Measurements from ENCODE around the gene OR6A2.
"Not testable (repeated sequence)": the region's sequence is repeated elsewhere in the genome, so short reads cannot be mapped to it uniquely, and the experiment has no call there.

OR6A2 gene

GRCh38 chr11:6799402-6799801 is at the start of gene OR6A2:
OR6A2 (minus strand) TSS chr11:6799689; CDS start chr11:6795708, 3,981 bp downstream.
- no peak for DNase-seq (ENCODE audit: low spot score)

DNA sequence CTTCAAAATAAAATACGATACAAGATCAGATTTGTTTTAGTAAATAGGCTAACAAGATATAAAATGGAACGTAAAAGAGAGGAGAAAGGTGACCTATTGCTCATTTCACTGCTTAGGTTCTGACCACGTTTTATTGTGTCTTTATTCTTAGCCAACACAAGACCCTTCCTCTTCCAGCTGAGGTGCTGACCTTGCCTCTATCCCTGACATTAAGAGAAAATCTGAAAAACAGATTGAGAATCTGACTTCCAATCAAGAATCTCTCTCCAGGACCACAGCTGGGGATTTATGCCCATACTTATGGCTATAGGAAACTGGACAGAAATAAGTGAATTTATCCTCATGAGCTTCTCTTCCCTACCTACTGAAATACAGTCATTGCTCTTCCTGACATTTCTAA is 45.9 kb upstream of the OR6A2 start, which contains the start of gene OR10A5:
TSS of gene OR10A5 (plus strand) at position 301 of the 400 bp plus-strand sequence. CDS start at position 301, 0 bp downstream.
- no peak for DNase-seq (ENCODE audit: low spot score)

GRCh38 chr11:6844356-6844755 is 44.9 kb upstream of the OR6A2 start:
- no peak for DNase-seq (ENCODE audit: low spot score)

- no peak for DNase-seq (ENCODE audit: low spot score)
Measured at GRCh38 chr11:6843670-6844069, 44.2 kb upstream of the OR6A2 start.

DNA sequence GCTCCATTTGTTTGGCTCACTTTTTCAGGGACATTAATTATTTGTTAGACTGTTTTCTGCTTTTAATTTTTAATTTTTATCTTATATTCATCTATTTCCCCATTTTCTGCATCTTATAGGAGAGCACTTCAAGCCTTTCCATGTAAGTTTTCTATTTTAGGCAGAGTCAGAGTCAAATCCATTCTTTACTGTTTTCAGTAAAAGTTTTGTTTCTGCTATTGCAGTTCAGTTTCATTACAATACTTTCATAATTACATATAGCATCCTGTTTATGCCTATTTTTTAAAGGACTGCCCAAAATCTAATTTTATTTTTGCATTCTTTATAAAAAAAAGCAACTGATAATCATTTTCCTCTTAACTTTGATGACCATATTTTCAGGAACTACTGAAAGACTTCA is 42.2 kb upstream of the OR6A2 start:
- no peak for DNase-seq (ENCODE audit: low spot score)

DNA sequence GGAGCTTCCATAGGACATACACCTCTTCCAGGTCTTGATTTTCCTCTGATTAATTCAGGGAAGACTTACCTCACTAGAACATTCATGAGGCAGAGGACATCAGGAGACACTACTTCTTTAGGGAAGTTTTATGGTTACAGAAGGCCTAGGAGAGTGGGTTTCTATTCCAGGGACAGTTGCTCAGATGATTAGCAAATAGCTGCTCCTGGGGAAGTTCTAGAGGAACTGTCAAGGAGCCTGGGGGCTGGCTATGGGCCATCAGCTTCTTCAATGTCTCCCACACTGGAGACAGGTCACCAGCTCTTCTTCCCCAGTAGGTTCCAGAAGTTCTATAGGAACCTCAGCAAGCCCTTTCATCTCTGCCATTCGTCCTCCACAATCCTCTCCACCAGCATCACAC is 34.5 kb upstream of the OR6A2 start:
- DNase-seq (ENCODE audit: low spot score) = no peak

- no peak for DNase-seq (ENCODE audit: low spot score)
Measured at GRCh38 chr11:6833356-6833755, 33.9 kb upstream of the OR6A2 start.

GRCh38 chr11:6828103-6828502 is 28.6 kb upstream of the OR6A2 start:
- no peak for DNase-seq (ENCODE audit: low spot score)

DNA sequence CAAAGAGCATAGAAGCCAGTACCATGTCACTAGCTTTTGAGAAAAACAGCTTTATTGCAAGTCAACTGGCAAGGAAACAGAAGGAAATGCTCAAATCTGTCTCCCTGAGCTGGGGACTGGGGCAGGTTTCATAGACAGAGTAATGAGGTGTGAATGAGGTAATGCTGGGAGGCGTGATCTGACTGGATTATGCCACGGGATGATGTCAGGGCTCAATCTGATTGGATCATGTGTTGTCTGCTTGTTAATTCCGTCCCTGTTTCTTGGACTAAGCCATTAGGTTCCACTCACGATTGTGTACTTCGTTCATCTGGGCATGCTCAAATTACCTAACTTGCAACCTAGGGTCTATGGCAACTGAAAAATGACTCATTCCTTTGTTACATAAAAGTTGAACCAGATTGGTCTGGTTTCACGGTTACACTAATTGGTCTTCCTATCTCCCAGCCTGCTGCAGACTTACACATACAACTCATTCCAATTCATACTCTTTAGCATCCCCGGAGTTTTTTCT is 25.8 kb upstream of the OR6A2 start:
- DNase-seq (ENCODE audit: low spot score) = no peak

- no peak for DNase-seq (ENCODE audit: low spot score)
Measured at GRCh38 chr11:6824136-6824823, 24.8 kb upstream of the OR6A2 start.

DNA sequence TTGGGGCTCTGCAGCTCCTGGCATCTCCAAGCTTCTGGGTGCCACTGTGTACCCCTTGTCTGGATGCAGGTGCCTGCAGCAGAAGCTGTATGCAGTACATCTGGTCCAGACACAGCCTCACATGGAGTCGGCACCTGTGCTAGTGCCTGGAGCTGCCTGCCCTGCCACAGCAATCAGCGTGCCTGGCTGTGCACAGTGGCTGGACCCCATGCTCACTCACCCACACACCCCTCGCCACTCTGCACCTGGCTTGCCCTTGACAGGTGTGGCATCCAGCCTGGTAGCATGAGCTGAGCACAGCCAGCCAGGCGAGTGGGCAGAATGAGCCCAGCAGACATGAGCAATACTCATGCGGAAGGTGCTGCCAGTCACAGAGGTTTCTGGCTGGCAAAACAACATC is 19.5 kb upstream of the OR6A2 start:
- DNase-seq (ENCODE audit: low spot score) = no peak

DNA sequence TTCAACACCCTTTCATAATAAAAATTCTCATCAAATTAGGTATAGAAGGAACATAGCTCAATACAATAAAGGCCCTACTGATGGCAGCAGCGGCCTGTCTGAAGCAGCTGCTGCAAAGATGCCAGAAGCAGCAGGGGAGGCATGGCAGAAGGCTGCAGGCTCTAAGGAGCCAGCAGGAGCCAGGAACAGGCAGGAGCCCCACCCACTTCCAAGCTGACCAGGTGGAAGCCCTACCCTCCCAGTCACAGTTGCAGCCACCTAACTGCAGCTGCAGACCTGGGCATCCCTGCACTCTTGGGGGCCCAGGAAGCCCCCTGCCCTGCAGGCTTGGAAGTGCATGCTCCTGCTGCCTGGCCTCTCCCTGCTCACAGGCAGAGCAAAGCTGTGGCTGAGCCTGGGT is 18.2 kb upstream of the OR6A2 start:
- DNase-seq (ENCODE audit: low spot score) = no peak

DNA sequence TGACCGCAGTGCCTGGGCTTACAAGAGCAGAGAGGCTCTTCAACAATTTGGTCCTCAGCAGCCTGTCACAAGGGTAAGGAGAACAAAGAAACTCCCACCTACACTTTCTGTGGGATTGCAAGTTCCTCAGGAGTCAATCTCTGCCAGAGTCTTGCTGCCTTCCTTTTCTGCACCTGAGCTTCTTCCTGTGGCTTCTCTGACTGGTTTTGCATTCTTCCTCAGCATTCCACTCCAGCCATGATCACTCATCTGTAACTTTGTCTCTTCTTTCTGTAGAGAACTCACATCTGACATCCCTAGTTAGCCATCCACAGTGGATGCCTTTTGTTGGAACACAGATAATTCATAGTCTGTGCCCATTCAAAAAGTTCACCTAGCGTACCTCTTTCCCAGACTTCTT is 14.2 kb upstream of the OR6A2 start:
- no peak for DNase-seq (ENCODE audit: low spot score)

GRCh38 chr11:6812390-6813005 is 13.0 kb upstream of the OR6A2 start:
- peak; percentile 42 for DNase-seq (ENCODE audit: low spot score)

DNA sequence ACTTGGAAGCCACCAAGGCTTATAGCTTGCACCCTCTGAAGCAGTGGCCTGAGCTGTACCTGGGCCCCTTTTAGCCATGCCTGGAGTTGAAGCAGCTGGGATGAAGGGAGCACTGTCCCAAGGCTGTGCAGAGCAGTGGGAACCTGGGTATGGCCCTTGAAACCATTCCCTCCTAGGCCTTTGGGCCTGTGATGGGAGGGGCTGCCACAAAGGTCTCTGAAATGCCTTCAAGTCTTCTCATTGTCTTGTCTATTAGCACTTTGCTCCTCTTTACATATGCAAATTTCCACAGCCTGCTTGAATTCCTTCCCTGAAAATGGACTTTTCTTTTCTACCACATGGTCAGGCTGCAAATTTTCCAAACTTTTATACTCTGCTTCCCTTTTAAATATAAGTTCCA is 1.6 kb upstream of the OR6A2 start:
- not testable (repeated sequence) for DNase-seq (ENCODE audit: low spot score)

GRCh38 chr11:6794639-6795038 is 4.8 kb downstream of the OR6A2 start:
- DNase-seq (ENCODE audit: low spot score) = no peak

GRCh38 chr11:6790546-6790945 is 8.9 kb downstream of the OR6A2 start:
- no peak for DNase-seq (ENCODE audit: low spot score)

- no peak for DNase-seq (ENCODE audit: low spot score)
Measured at GRCh38 chr11:6782720-6783119, 16.8 kb downstream of the OR6A2 start, which contains the start of gene OR2AG1. OR2AG1 (plus strand) TSS chr11:6783020; CDS start chr11:6785038, 2,018 bp downstream.

- DNase-seq (ENCODE audit: low spot score) = no peak
Measured at GRCh38 chr11:6780829-6781228, 18.7 kb downstream of the OR6A2 start.

GRCh38 chr11:6778518-6778917 is 21.0 kb downstream of the OR6A2 start:
- no peak for DNase-seq (ENCODE audit: low spot score)

- peak; percentile 57 for DNase-seq (ENCODE audit: low spot score)
Measured at GRCh38 chr11:6771926-6772893, 27.3 kb downstream of the OR6A2 start, which contains the start of gene OR2AG2. OR2AG2 (minus strand) TSS chr11:6771976; CDS start chr11:6768957, 3,019 bp downstream.

GRCh38 chr11:6757373-6757967 is 42.0 kb downstream of the OR6A2 start:
- DNase-seq (ENCODE audit: low spot score) = peak; percentile 85
